ENCODE measurements around the gene NHLH1. TPM values are rescaled to one million over a fixed set of nuclear protein-coding genes. Genes with fewer than 3 reads are reported as not detected.

Gene NHLH1
- total and polyA plus RNA-seq, 2 of the 4 experiments (the other 2 are of a cell fraction), result 0.14 TPM; not detected in 1

- WGBS, 2 experiments (ENCODE audit: extremely low coverage in 2 of 2, insufficient read length in 1 of 2), result 0% methylated on average over 33 of the region's 58 CpGs; no CpG with 5 or more reads in 1 of the 2 experiments
- H3K4me2 ChIP-seq (ENCODE audit: low read depth, low read length), result peak within 1 kb of the TSS; percentile 97
- peak; percentile 97 for DNase-seq
- in situ Hi-C loops (cut with MboI; ENCODE audit: low sequenced_read_pairs), result no loop called here
- peak within 1 kb of the TSS; percentile 53 for H2BK120ac ChIP-seq (ENCODE audit: low read depth, low read length)
- peak within 1 kb of the TSS; percentile 100 for H3K9ac ChIP-seq (ENCODE audit: low read depth, low read length)
- peaks cover 3% of the 10 kb centered on the region for H3K4me1 ChIP-seq (ENCODE audit: control insufficient read depth, insufficient read depth, low read length)
- H3K18ac ChIP-seq (ENCODE audit: low read depth, low read length), result peak within 1 kb of the TSS; percentile 70
- H2AFZ ChIP-seq (replicated peaks; ENCODE audit: low read length, poor library complexity), result peak within 1 kb of the TSS; percentile 97
- peak within 1 kb of the TSS; percentile 100 for H3K14ac ChIP-seq (replicated peaks; ENCODE audit: low read depth, low read length)
- H4K8ac ChIP-seq (ENCODE audit: low read depth in 2 of 2, low read length in 2 of 2), result peak within 1 kb of the TSS; percentile 94 to 99
- H4K91ac ChIP-seq (ENCODE audit: insufficient read depth, low read depth, low read length), result peak within 1 kb of the TSS; percentile 95
- peaks cover 12 to 63% of the 10 kb centered on the region in 2 experiments; a peak in 2 of 4 replicates for H3K79me1 ChIP-seq (ENCODE audit: low read depth in 1 of 2, low read length in 2 of 2)
- CTCF ChIA-PET, result no interaction called here
- peaks cover 10% of the 10 kb centered on the region for H3K36me3 ChIP-seq (ENCODE audit: control insufficient read depth, insufficient read depth, low read length)
- peak within 1 kb of the TSS; percentile 100 for H2AK9ac ChIP-seq (replicated peaks; ENCODE audit: low read depth, low read length, poor library complexity)
- H3K9me3 ChIP-seq (ENCODE audit: control insufficient read depth, insufficient read depth, low read length), result no peaks in the 10 kb centered on the region
- BruUV-seq (replicated peaks), result TSS peak; percentile 71
- POLR2A ChIA-PET (ENCODE audit: unreplicated experiment), result no interaction called here
- H3K56ac ChIP-seq (ENCODE audit: extremely low read depth, insufficient read depth, low read length), result peak within 1 kb of the TSS; percentile 97
- H3K4ac ChIP-seq (ENCODE audit: low read depth, low read length), result peak within 1 kb of the TSS; percentile 99
- peaks cover 35% of the 10 kb centered on the region for H4K20me1 ChIP-seq (ENCODE audit: insufficient read depth, low read length)
- H3K9me1 ChIP-seq (ENCODE audit: insufficient read depth, low read length), result no peaks in the 10 kb centered on the region
- H2BK15ac ChIP-seq (ENCODE audit: low read depth, low read length), result peak within 1 kb of the TSS; percentile 60; the same call in 1 of the 3 replicates
- H2BK20ac ChIP-seq (ENCODE audit: low read depth, low read length), result no peak within 1 kb of the TSS
- no peak for TF ChIP-seq CTCF (conservative IDR thresholded peaks at IDR 0.05; ENCODE audit: low read depth, low read length)
- TF ChIP-seq CEBPB (IDR thresholded peaks at IDR 0.05; ENCODE audit: low read depth, low read length), result peak; percentile 65
- peak; percentile 91; the same call in 1 of the 2 replicates for TF ChIP-seq MAZ (IDR thresholded peaks at IDR 0.05; ENCODE audit: borderline replicate concordance, low read depth, low read length)
- TF ChIP-seq MXI1 (IDR thresholded peaks at IDR 0.05; ENCODE audit: borderline replicate concordance, low read depth, low read length), result 0 out of 2 replicates have a peak, but pooled peaks have one; percentile 44
- peak; percentile 97 for TF ChIP-seq POLR2A (IDR thresholded peaks at IDR 0.05; ENCODE audit: low read depth, low read length)
- TF ChIP-seq CHD1 (IDR thresholded peaks at IDR 0.05; ENCODE audit: low read depth, low read length), result peak; percentile 51; the same call in 1 of the 2 replicates
- TF ChIP-seq ELK1 (IDR thresholded peaks at IDR 0.05; ENCODE audit: borderline replicate concordance, low read depth, low read length), result 0 out of 2 replicates have a peak, but pooled peaks have one; percentile 71
- no peak for TF ChIP-seq NFE2L2 (IDR thresholded peaks at IDR 0.05; ENCODE audit: low read depth, low read length)
- intact Hi-C loops (cut with micrococcal nuclease), result no loop called here
- peak within 1 kb of the TSS; percentile 71 for H3K4me3 ChIP-seq (ENCODE audit: insufficient read depth, low read depth, low read length)
- peak; percentile 97 for ATAC-seq (ENCODE audit: low read depth)
- no peaks in the 10 kb centered on the region for H3K27me3 ChIP-seq (ENCODE audit: control insufficient read depth, insufficient read depth, low read length)
- H2AK5ac ChIP-seq (ENCODE audit: low read depth, low read length), result peak within 1 kb of the TSS; percentile 93
- H3K27ac ChIP-seq (ENCODE audit: insufficient read depth, low read length), result peak within 1 kb of the TSS; percentile 99
- dilution Hi-C loops (cut with HindIII; ENCODE audit: low sequenced_read_pairs, unreplicated experiment), result no loop called here
- peak within 1 kb of the TSS; percentile 98 for H4K5ac ChIP-seq (ENCODE audit: low read depth, low read length)
- H2BK5ac ChIP-seq (ENCODE audit: low read depth, low read length, poor library complexity, severe bottlenecking), result peak within 1 kb of the TSS; percentile 92
- H3K23ac ChIP-seq (ENCODE audit: low read depth, low read length), result peak within 1 kb of the TSS; percentile 98
These were observed 23.7 kb upstream of the NHLH1 start, which contains the start of the genes COPA and NCSTN for GRCh38 chr1:160342953-160343869. COPA (minus strand) TSS chr1:160343250; CDS start chr1:160343170, 80 bp downstream. NCSTN (plus strand) TSS chr1:160343383; CDS start chr1:160343397, 14 bp downstream.
